Activated T-cell treated with anti-CD3 and anti-CD28 coated beads for 1 hour (primary cell): ENCODE results near the gene PHEX.

Source experiments
- DNase-seq: peaks from one replicate; pipeline ENCODE4 v3.0.0-alpha.2; 2020; ENCODE audit warnings: low read depth

Gene PHEX

GRCh38 chrX:22032084-22032483, at the start of gene PHEX:
PHEX (plus strand) TSS chrX:22032325; CDS start chrX:22033006, 681 bp downstream.
- DNase-seq = no peak

DNA sequence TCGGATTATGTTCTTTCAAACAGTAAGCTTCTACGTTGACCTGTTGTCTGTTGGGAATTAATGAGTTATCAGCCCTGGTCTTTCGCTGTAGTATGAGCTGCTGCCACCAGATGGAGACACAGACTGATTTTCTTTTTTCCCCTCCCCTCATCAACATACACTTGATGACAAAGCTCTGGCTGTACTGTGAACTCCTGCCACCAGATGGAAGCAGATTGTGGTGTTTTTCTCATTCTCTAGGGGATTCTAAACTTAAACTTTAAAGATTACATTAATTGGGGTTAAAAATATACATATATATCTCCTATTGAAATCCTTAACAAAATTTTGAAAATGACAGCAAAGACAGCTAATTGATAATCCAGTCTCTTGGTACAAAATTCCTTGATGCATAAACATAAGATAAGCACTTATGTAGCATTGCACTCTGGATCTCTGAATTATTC, 46.8 kb upstream of the PHEX start:
- DNase-seq = peak; percentile 37

DNA sequence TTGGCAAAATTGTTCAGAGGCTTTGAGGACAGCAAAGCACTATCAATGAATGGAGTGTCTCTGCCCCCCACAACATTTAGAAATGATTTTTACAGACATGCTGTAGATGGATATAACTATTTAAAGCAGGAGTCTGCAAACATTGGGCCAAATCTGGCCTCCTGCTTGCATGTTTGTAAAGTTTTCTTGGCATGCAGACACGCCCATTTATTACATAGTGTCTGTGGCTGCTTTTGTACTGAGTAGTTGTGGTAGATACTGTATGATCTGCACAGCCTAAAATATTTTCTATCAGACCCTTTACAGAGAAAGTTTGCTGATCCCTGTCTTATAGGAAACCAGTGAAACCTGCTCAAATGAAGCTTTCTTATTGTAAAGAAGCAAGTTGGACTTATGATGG, 45.5 kb upstream of the PHEX start:
- no peak for DNase-seq

DNA sequence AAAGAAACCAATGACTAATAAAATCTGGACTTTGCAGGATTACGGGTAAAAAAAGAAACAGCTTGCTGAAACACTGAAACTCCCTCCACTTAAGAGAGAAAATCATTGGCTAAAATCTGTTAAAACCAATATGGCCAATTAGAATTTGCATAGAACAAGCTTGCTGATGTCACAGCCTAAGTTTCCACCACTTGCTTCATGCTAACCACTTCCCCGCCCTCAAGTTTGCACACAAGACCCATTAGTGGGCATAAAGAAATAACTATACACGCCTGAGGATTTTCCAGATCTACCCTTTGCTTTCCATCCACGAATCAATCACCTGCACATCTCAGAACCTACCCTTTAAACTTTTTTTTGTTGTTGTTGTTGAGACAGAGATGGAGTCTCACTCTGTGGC, 42.7 kb upstream of the PHEX start:
- no peak for DNase-seq

GRCh38 chrX:21990832-21991231, 41.3 kb upstream of the PHEX start:
- DNase-seq = no peak

DNA sequence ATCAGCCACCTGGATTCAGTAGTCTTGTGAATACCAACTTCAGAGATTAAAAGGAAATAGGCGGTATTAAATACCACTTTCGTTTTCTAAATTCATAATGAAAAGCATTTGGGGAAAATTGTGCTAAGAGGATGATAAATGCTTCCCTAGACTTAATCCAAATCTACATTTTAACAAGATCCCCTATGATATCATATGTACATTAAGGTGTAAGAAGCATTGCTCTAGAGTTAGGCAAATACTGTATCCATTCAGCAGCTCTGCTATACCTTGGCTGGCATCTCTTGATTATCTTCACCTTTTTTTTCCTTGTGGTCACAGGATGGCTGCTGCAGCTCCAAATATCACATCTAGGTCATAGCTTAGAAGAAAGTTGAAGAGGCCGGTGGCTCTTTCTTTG, 40.6 kb upstream of the PHEX start:
- no peak for DNase-seq

GRCh38 chrX:21993265-21993664, 38.9 kb upstream of the PHEX start:
- DNase-seq = no peak

- no peak for DNase-seq
These were observed 35.2 kb upstream of the PHEX start for GRCh38 chrX:21996872-21997455.

DNA sequence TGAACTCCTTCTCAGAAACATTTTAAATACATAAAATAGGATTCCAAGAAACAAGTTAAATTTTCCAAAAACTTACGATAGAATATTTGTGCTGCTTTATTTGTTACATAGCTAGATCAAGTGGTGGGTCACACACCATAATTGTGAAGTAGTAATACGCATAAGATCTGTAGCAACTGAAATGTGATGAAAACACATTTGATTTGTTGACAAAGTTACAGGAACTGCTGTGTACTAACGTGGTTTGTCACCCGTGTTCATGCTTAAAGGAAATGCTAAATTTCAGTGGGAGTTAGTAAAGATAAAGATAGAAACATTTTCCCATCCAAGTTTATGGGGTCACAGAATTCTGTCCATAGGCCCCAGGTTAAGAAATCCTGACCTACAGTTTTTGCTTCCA, 34.1 kb upstream of the PHEX start:
- no peak for DNase-seq

DNA sequence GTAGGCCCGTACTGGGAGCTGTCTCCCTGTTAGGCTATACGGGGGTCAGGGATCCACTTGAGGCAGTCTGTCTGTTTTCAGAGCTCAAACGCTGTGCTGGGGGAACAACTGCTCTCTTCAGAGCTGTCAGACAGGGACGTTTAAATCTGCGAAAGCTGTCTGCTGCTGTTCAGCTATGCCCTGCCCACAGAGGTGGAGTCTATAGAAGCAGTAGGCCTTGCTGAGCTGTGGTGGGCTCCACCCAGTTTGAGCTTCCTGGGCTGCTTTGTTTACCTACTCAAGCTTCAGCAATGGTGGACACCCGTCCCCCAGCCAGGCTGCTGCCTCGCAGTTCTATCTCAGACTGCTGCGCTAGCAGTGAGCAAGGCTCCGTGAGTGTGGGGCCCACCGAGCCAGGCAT, 27.3 kb upstream of the PHEX start:
- no peak for DNase-seq

- no peak for DNase-seq
These were observed 20.1 kb upstream of the PHEX start for GRCh38 chrX:22012051-22012450.

- no peak for DNase-seq
These were observed 19.2 kb upstream of the PHEX start for GRCh38 chrX:22012931-22013330.

DNA sequence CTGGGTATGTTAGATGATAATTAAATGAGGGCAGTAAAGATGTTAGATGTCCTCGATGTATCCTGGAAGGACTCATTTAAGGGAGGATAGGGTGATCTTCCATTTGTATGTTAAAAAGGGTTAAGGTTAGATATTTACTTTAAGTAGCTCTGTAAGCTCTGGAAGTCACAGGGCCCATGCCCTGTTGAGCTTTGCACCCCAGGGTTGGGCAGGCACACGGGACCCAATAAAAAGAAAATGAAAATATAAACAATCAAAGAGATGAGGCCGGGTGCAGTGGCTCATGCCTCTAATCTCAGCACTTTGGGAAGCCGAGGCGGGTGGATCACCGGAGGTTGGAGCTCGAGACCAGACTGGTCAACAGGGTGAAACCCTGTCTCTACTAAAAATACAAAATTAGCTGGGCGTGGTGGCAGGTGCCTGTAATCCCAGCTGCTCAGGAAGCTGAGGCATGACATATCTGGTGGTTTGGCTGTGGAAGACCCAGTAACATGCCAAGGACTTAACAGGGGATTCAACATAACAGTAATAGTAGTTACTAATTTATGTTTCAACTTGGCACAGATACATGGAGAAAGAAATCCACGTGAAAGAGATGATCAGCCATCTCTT, 16.9 kb upstream of the PHEX start:
- DNase-seq = no peak

- DNase-seq = no peak
These were observed 10.3 kb upstream of the PHEX start for GRCh38 chrX:22021751-22022324.

DNA sequence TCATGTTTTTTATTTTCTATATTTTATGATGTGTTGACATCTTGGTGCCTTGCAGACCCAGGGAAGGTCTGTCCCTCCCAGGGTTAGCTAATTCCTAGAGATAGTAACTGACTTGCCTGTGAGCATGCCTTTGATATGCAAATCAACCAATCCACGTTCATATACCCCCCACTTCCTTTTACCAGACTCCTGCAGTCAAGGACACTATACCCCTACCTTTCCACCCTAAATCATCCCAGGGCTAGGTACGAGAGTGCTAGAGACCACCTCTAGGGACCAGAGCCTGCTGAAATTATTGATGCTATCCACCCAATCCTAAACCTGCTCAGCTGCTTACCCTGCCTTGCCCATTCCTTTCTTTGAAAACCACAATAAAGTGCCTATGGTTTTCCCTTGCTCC, 7.5 kb upstream of the PHEX start:
- no peak for DNase-seq

DNA sequence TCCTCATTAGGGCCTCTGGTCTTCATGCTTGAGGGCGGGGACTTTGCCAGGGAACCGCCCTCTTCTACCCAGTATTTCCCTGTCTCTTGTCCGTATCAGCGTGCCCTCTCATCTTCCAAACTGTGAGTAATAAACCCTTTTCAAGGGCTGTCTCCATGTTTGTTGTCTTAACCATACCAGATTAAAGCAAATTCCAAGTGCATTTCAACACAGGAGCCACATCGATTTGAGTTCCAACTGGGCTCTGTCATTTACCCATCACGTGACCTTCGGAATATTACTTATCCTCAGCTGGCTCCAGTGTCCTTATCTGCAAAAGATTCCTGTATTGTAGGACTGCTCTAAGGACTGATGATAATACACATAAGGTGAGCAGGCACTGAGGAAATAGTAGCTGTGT, 6.4 kb upstream of the PHEX start:
- no peak for DNase-seq

DNA sequence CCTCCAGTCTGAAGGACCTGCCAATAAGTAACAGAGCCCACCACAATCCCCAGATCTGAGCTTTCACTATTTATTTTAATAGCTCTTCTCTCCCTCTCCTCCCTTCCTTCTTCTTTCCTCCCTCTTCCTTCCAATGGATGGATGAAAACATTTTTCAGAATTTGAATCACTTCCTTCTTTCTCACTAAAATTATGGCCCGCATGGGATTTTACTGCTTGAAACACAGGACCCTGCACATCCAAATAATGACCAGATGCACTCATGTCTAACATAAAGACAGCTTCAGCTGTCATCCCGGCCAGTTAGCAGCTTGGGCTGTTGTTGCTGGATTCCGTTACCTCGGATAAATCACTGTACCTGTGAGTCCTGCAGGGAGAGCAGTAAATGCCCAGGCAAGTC, 5.4 kb upstream of the PHEX start:
- no peak for DNase-seq

DNA sequence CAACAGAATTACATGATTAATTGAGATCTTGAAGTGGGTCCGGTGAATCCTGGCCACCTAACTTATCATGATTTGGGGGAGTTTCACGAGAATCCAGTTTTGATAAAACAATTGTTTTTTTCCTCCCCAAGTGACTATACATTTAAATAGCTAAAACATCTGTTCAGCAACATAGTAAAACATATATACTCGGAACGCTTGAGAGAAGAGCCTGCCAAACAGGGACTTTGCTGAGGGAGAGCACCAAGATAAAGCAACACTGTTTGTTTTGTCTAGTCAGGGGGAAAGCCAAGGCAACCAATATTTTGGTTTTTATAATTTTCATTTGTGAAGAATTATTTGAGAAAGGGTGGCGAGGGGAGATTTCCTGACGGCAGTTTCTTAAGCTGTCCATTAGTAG, 381 bp downstream of the PHEX start:
- no peak for DNase-seq

- DNase-seq = no peak
These were observed 1.7 kb downstream of the PHEX start for GRCh38 chrX:22033818-22034217.

- no peak for DNase-seq
These were observed 3.1 kb downstream of the PHEX start for GRCh38 chrX:22035236-22035635.

- no peak for DNase-seq
These were observed 5.1 kb downstream of the PHEX start for GRCh38 chrX:22037225-22037624.

DNA sequence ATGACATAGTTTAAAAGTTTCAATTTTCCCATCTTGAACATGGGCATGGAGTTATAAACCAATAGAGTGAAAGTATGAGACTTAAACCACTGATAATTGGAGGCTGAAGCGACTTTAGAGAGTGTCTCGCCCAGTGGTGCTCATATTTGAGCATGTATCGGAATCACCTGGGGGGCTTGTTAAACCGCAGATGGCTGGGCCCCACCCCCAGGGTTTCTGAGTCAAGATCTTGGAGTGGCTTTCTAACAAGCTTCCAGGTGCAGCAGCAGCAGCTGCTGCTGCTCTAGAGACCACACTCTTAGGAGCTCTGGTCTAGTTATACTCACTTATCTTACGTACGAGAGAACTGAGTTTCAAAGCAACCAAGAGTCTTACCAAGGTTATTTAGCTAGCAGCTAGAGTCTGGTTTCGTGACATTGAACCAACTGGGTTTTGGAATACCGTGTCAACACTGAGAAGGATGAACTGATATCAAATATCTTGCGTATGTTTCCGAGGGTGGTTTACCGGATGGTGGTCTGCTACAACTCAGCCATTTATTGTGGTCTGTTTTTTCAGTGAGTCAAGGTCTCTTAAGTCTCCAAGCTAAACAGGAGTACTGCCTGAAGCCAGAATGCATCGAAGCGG, 5.9 kb downstream of the PHEX start:
- DNase-seq = no peak

GRCh38 chrX:22039541-22039940, 7.4 kb downstream of the PHEX start:
- no peak for DNase-seq

- DNase-seq = no peak
These were observed 8.1 kb downstream of the PHEX start for GRCh38 chrX:22040184-22040583.
